Measurements from ENCODE around the gene CD200.
"Not testable (repeated sequence)": the region's sequence is repeated elsewhere in the genome, so short reads cannot be mapped to it uniquely, and the experiment has no call there.

CD200 gene

DNA sequence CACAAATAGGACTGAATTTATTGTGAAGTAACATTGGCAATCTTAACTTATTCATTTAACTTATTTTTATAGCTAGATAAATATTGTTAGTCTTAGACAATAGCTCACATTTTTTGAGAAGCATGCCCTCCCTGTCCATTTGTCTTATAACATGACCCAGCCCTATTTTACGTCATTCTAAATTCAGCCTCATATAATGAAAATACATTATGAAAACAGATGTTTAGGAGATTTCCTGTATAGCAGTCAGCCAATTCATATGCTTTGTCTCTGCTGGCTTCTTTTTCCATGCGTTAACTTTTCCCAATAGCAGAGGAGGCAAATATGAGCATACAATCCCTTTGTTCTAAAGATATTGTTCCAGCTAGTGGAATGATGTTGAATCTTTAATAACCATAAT, 29.3 kb downstream of the CD200 start:
- DNase-seq: no peak

DNA sequence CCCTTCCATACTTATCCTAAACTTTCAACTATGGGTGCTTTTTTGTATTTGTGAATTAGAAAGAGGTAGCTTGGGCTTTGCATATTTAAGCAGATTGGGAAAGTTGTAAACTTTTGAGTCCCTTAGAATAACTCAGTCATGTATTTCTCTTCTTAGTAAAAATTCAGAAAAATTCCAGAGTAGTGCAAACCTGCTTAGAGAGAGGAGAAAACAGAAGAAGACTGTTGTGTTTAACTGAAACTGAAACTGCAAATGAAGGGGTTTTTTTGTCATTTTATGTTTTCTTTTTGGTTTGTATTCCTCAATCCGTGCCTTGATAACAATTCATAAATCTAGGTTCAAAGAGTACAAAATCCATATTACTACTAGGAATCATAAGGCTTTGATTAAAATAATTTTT, 31.3 kb downstream of the CD200 start:
- no peak for DNase-seq

DNA sequence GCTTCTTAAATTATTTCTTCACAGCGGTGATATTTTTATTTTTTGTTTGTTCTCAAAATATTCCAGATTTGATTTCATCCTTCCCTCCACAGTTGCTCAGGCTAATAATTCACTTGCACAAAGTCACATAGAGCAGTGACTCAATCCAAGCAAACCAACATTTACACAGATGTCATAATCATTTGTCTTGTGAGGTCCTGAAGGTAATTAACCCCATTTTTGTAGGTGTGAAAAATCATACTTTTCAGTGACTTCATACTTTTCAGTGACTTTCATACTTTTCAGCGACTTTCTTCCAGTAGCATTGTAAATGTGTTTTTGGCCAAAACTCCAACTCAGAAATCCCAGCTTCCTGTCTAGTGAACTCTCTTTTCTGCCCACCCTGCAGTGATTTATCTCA, 32.1 kb downstream of the CD200 start:
- DNase-seq: no peak

- no peak for DNase-seq
These were observed 32.7 kb downstream of the CD200 start for GRCh38 chr3:112365636-112366035.

GRCh38 chr3:112366522-112366921, 33.6 kb downstream of the CD200 start:
- DNase-seq: no peak

DNA sequence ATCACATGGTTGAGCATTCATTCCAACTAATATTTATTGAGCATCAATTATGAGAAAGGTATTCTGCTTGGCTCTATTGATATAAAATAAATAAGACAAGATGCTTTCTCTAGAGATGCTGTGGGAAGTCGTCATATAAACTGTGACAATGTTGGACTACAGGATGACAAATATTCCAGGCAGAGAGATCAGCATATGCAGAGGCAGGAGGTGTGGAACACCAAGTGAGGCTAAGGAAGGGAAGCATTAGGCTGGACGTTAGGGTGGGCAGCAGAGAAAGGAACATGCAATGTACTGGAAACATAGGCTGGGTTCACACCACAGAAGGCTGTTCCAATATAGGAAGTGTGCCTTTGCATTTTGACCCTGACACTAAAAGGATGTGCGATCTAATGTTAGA, 38.6 kb downstream of the CD200 start:
- no peak for DNase-seq

GRCh38 chr3:112372396-112372795, 39.4 kb downstream of the CD200 start:
- DNase-seq: no peak

DNA sequence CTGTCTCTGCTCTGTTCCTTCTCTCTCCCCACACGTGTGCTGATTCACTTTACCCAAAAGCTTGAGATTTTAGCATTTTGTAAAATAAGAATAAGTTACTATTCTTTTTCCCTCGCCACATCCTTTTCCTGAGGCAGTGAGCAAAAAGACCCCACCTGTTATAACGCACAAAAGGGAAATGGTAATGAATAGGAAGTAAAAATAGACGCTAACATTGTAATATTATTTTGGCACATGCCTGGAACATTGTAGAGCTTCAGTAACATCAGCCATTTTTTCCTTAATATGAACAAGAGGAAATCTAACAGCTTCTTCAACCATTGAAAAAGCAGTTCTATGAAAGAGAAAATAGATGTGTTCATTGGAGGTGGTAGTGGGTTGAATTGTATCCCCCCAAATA, 40.5 kb downstream of the CD200 start:
- DNase-seq: no peak

DNA sequence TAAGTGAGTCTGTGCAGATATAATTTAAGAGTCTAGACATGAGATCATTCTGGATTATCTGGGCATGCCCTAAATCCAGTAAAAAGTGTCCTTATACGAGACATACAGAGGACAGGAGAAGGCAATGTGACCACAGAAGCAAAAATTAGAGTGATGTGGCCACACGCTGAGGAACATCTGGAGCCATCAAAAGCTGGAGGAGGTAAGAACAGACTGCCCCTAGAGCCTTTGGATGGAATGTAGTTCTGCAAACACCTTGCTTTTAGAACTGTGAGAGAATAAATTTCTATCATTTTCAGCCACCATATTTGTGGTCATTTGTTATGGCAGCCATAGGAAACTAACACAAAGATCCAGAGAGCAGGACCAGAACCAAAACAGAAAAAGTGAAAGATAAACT, 41.0 kb downstream of the CD200 start:
- no peak for DNase-seq

DNA sequence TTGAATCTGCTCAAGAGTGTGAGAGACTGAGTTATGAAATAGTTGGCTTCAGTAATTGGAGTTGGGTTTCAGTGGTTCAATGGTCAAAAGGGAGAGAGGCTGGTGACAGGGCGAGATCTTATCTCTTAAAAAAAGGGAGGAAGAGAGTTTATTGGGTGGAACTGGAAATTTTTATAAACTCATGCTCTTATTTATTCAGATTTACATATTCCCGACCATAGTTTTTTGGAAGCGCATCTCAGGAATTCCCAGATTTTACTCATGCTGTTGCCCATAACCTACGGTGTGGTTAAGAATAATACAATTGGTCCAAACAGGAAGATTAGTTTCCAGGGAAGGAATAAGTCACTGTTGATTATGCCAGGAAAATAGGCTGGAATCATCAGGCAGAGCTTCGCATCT, 41.4 kb downstream of the CD200 start:
- no peak for DNase-seq

DNA sequence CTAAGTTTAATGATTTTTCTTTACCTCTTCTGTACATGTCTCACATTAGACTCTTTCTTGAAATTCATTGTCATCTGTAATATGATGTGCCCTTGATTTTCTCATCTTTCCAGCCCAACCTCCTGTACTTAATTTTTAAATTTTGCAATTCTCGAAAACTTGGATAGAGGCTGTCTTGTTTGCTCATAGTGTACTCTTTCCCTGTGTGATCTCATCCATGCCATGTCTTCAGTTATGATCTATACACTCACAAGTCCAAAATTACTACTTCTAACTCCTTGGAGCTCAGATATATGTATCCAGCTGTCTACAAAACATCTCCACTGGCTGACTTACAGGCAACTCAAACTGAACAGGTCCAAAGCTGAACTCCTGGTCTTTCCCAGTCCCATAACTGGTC, 42.2 kb downstream of the CD200 start:
- no peak for DNase-seq

GRCh38 chr3:112376241-112376911, 43.4 kb downstream of the CD200 start:
- no peak for DNase-seq

DNA sequence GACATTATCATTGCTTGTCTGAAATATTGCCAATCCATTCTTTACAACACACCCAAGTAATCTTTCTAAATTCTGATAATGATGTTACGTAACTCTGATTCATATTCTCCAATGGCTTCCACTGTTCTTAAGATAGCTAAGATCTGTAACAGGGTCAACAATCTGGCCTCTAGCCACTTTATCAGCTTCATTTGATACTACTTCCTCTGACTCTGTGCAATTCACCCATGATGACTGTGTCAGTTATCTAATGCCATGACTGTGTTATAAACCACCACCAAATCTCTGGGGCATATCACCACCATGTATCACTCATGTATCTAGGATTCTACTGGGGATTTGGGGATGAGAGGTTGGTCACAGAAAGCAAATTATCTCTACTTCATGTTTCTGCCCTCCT, 44.0 kb downstream of the CD200 start:
- DNase-seq: no peak

DNA sequence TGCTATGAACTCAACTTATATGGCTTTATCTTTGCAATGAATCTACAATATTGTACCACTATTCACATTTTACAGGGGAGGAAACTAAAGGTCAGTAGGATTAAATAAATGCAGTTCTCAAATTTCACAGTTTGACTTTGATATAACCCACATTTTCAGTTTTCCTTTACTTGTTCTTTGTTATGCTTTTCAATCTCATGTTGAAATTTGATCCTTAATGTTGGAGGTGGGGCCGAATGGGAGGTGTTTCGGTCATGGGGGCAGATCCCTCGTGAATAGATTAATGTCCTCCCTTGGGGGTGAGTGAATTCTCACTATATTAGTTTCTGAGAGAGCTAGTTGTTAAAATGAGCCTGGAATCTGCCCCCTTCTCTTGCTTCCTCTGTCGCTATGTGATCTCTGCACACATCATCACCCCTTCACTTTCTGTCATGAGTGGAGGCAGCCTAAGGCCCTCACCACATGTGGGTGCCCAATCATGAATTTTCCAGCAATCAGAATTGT, 44.7 kb downstream of the CD200 start:
- DNase-seq: no peak

GRCh38 chr3:112378347-112378746, 45.4 kb downstream of the CD200 start:
- DNase-seq: not testable (repeated sequence)

DNA sequence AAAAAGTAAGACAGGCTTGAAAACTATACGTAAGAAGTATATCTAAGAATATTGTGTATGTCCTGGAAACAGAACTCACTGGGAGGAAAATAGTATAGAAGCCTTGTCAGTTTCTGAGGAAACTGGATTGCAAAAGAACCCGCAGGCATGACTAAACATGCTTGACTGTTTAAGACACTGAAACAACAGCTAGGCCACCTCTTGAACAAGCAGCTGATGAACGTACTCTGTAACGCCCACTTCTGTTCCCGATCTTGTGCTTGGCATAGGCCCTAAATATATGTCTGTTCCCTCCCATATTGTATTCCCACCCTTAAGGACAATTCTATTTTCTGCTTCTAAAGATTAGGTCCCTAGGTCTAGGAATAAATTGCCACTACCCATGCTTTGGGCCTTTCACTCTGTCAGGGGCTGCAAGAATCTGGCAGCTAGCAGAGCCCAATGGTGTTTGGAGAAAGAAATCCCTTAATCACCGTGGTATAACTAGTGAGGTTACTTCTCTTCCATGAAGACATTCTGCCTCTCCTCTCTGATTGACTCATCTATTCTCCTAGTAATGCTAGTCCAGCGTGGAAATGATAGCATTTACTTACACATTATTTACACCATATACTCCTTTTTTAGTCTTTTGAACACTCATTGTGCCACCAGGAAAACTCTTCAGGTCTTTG, 46.2 kb downstream of the CD200 start:
- no peak for DNase-seq

DNA sequence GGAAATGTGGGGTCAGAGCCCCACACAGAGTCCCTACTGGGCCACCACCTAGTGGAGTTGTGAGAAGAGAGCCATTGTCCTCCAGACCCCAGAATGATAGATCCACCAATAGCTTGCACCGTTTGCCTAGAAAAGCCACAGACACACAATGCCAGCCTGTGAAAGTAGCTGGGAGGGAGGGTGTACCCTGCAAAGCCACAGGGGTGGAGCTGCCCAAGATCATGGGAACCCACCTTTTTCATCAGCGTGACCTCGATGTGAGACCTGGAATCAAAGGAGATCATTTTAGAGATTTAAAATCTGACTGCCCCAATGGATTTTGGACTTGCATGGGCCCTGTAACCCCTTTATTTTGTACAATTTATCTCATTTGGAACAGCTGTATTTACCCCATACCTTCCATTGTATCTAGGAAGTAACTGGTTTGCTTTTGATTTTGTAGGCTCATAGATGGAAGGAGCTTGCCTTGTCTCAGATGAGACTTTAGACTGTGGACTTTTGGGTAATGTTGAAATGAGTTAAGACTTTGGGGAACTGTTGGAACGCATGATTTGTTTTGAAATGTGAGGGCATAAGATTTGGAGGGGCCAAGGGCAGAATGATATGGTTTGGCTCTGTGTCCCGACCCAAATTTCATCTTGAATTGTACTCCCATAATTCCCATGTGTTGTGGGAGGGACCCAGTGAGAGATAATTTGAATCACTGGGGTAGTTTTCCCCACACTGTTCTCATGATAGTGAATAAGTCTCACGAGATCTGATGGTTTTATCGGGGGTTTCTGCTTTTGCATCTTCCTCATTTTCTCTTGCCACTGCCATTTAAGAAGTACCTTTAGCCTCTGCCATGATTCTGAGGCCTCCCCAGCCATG, 49.0 kb downstream of the CD200 start:
- no peak for DNase-seq

- no peak for DNase-seq
These were observed 49.7 kb downstream of the CD200 start for GRCh38 chr3:112382543-112383160.

- peak; percentile 15 for DNase-seq
These were observed 51.8 kb downstream of the CD200 start for GRCh38 chr3:112384769-112385168.

- no peak for DNase-seq
These were observed 56.0 kb downstream of the CD200 start for GRCh38 chr3:112388972-112389371.

DNA sequence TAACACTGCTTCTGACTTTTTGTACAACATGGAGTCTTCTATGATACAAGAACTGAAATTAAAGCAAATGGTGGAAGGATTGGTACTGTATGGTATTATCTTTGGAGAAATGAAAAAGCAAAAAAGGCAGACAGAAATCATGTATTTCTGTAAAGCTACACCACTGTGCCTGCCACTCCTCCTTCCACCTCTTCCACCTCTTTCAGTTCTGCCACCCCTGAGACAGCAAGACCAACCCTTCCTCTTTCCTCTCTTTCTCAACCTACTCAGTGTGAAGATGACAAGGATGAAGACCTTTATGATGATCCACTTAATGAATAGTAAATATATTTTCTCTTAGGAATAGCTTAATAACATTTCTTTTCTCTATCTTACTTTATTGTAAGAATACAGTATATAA, 57.0 kb downstream of the CD200 start:
- DNase-seq: no peak

- DNase-seq: no peak
These were observed 58.1 kb downstream of the CD200 start for GRCh38 chr3:112390783-112391641.

All from activated CD4-positive, alpha-beta T cell treated with anti-CD3 and anti-CD28 coated beads, Interleukin-2, Interleukin-6, amounts not matched to agents 100 ng/mL and 50 ng/mL, durations not matched to agents 16 hours and 8 hours (primary cell).